ENCODE measurements around the gene PTPRK. TPM values are rescaled to one million over a fixed set of nuclear protein-coding genes. Genes with fewer than 3 reads are reported as not detected.

The PTPRK gene
- total and polyA plus RNA-seq, 2 of the 8 experiments (the other 6 are each of a cell fraction or from before 2014, with no cell fraction given) = 11.4 to 47.3 TPM

- no peak overlapping the region for H3K9ac ChIP-seq (replicated peaks in 1 of 4; ENCODE audit: extremely low read depth in 1 of 4, low read depth in 3 of 4, low read length in 3 of 4)
- H3K4me1 ChIP-seq (replicated peaks in 1 of 4; ENCODE audit: control insufficient read depth in 3 of 4, insufficient read depth in 4 of 4, low read length in 3 of 4) = no peaks in the 10 kb centered on the region
- no peaks in the 10 kb centered on the region for H3K27me3 ChIP-seq (replicated peaks in 1 of 4; ENCODE audit: control insufficient read depth in 3 of 4, extremely low read depth in 1 of 4, insufficient read depth in 3 of 4, low read length in 3 of 4)
- no peak overlapping the region for H2BK5ac ChIP-seq (ENCODE audit: low read depth, low read length)
- H3K9me3 ChIP-seq (ENCODE audit: insufficient read depth in 2 of 2, low read depth in 1 of 2, low read length in 1 of 2) = no peaks in the 10 kb centered on the region
- H2AK5ac ChIP-seq (ENCODE audit: low read depth, low read length) = no peak overlapping the region
- no peak overlapping the region for H3K27ac ChIP-seq (ENCODE audit: low read depth, low read length)
- H4K8ac ChIP-seq (ENCODE audit: extremely low read depth, insufficient read depth, low read length) = no peak overlapping the region
- no peak overlapping the region for H3K18ac ChIP-seq (ENCODE audit: extremely low read depth, low read length)
- H3K36me3 ChIP-seq (ENCODE audit: control insufficient read depth in 2 of 4, insufficient read depth in 4 of 4, low read length in 3 of 4) = no peaks in the 10 kb centered on the region
- H3K4me2 ChIP-seq (ENCODE audit: insufficient read depth in 1 of 2, low read depth in 2 of 2, low read length in 2 of 2) = no peak overlapping the region
- DNase-seq (ENCODE audit: low read depth in 1 of 2, low spot score in 2 of 2) (no peak), FAIRE-seq (no peak)
- ChIA-PET CTCF (ENCODE audit: partially characterized antibody) (no interaction called here), POLR2A (ENCODE audit: partially characterized antibody) (interaction anchor here (1.2 kb wide), 1 partner anchor 9 kb away, joined by 3 read pairs; no protein-coding TSS in a partner anchor)
- WGBS, 2 experiments (ENCODE audit: extremely low coverage in 1 of 2, insufficient coverage in 1 of 2, insufficient read length in 1 of 2, insufficient replicate concordance in 2 of 2, low coverage in 1 of 2, low lambda C conversion rate in 2 of 2, missing lambda C conversion rate in 1 of 2) = 93% methylated on average over 2 of the region's 2 CpGs; no CpG with 5 or more reads in 1 of the 2 experiments
- no peak overlapping the region for H4K91ac ChIP-seq (replicated peaks; ENCODE audit: insufficient read length, low read length)
- H2BK12ac ChIP-seq (ENCODE audit: low read depth, low read length) = no peak overlapping the region
- no peak overlapping the region for H3K23ac ChIP-seq (ENCODE audit: insufficient read length)
- H3K79me2 ChIP-seq (ENCODE audit: control insufficient read depth in 1 of 2, insufficient read depth in 2 of 2, low read length in 2 of 2) = peaks cover 0 to 11% of the 10 kb centered on the region in 2 experiments; a peak in 2 of 4 replicates
- no peak overlapping the region for H4K5ac ChIP-seq (ENCODE audit: insufficient read length, low read depth, low read length)
- no peak overlapping the region for H2AFZ ChIP-seq (ENCODE audit: low read length)
- no peaks in the 10 kb centered on the region for H3K79me1 ChIP-seq (ENCODE audit: low read depth, low read length)
- no peak overlapping the region for H3K4ac ChIP-seq (replicated peaks; ENCODE audit: insufficient read length, low read depth, low read length)
- H2BK120ac ChIP-seq (replicated peaks; ENCODE audit: low read depth, low read length) = no peak overlapping the region
- H3K14ac ChIP-seq (ENCODE audit: insufficient read length) = no peak overlapping the region
- no peak overlapping the region for H3K4me3 ChIP-seq (ENCODE audit: extremely low read depth in 1 of 4, insufficient read depth in 2 of 4, low read depth in 3 of 4, low read length in 4 of 4)
- H2BK15ac ChIP-seq (ENCODE audit: low read length) = no peak overlapping the region
- no peaks in the 10 kb centered on the region for H3K23me2 ChIP-seq (ENCODE audit: low read depth, low read length)
- H4K20me1 ChIP-seq (replicated peaks in 1 of 2; ENCODE audit: control insufficient read depth in 1 of 2, insufficient read depth in 2 of 2, low read length in 2 of 2) = peaks cover 0 to 3% of the 10 kb centered on the region in 2 experiments
- H3K56ac ChIP-seq (replicated peaks; ENCODE audit: insufficient read length, low read depth, low read length) = no peak overlapping the region
- H2BK20ac ChIP-seq (ENCODE audit: low read length) = no peak overlapping the region
- TF ChIP-seq SIRT6 (IDR thresholded peaks at IDR 0.05; ENCODE audit: low read length) = no peak
- no peak for TF ChIP-seq TAF7 (optimal IDR thresholded peaks at IDR 0.05; ENCODE audit: borderline replicate concordance, low read depth, low read length)
- TF ChIP-seq BACH1 (IDR thresholded peaks at IDR 0.05; ENCODE audit: low read length) = no peak
- TF ChIP-seq EGR1 (IDR thresholded peaks at IDR 0.05; ENCODE audit: borderline replicate concordance, low read depth, low read length) = no peak
- no peak for TF ChIP-seq SIN3A (conservative IDR thresholded peaks at IDR 0.05 in 1 of 2, IDR thresholded peaks at IDR 0.05 in 1 of 2; ENCODE audit: low read depth in 1 of 2, low read length in 2 of 2)
- no peak for TF ChIP-seq CTBP2 (IDR thresholded peaks at IDR 0.05; ENCODE audit: borderline replicate concordance, insufficient read depth, insufficient read length, low read length)
- TF ChIP-seq POLR2AphosphoS5 (IDR thresholded peaks at IDR 0.05; ENCODE audit: low read depth, low read length) = no peak
- TF ChIP-seq RFX5 (IDR thresholded peaks at IDR 0.05; ENCODE audit: borderline replicate concordance, low read depth, low read length) = no peak
- no peak for TF ChIP-seq BCL11A (IDR thresholded peaks at IDR 0.05; ENCODE audit: low read depth in 2 of 2, low read length in 2 of 2)
- TF ChIP-seq TBP (IDR thresholded peaks at IDR 0.05; ENCODE audit: low read depth, low read length) = no peak
- no peak for TF ChIP-seq USF2 (IDR thresholded peaks at IDR 0.05; ENCODE audit: low read length)
- no peak for TF ChIP-seq SRF (IDR thresholded peaks at IDR 0.05; ENCODE audit: low read depth, low read length)
- no peak for TF ChIP-seq CBX5 (IDR thresholded peaks at IDR 0.05; ENCODE audit: low read depth, low read length)
- no peak for TF ChIP-seq ZNF274 (IDR thresholded peaks at IDR 0.05; ENCODE audit: borderline replicate concordance, extremely low read depth, low read length)
Observed at GRCh38 chr6:128425856-128426255, 94.5 kb downstream of the PTPRK start.
